Ramos (cell line): ENCODE data around the gene AXIN2.
"Not testable (repeated sequence)": the region's sequence is repeated elsewhere in the genome, so short reads cannot be mapped to it uniquely, and the experiment has no call there.

Source experiments
- in situ Hi-C: fragments of 300-500 bp; cut with MboI; formaldehyde crosslinking; loops from one replicate; pipeline ENCODE4 v1.14.3; 2022; ENCODE audit warnings: low sequenced_read_pairs; ENCODE audit not compliant: unreplicated experiment

Gene AXIN2

DNA sequence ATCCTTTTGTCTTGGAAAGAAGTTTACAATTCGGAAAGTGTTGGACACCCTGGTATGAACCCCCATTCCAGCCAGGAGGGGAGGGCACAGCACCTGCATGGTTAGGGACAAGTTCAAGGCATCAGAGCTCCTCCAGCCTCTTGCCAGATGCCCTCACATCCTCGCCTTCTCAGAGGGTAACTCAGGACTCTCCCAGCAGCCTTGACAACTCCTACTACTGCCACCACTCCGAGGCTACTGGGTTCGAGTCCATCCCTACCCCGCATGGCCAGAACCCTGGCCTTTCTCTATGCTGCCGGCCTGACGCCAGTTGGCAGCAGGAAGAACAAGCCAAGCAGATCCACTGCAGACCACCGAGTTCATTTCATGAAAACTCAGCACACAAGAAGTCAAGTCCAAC is 34.1 kb downstream of the AXIN2 start:
- in situ Hi-C loops = no loop called here

DNA sequence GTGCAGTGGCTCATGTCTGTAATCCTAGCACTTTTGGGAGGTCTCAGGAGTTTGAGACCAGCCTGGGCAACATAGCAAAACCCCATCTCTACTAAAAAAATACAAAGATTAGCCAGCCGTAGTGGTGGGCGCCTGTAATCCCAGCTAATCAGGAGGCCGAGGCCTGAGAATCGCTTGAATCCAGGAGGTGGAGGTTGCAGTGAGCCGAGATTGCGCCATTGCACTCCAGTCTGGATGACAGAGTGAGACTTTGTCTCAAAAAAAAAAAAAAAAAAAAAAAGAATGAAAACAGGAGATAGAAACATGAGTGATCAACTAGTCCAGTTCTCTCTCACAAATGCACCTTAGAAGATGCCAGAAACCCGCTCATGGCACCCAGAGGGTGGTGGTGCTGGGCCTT is 34.6 kb downstream of the AXIN2 start:
- in situ Hi-C loops = not testable (repeated sequence)

DNA sequence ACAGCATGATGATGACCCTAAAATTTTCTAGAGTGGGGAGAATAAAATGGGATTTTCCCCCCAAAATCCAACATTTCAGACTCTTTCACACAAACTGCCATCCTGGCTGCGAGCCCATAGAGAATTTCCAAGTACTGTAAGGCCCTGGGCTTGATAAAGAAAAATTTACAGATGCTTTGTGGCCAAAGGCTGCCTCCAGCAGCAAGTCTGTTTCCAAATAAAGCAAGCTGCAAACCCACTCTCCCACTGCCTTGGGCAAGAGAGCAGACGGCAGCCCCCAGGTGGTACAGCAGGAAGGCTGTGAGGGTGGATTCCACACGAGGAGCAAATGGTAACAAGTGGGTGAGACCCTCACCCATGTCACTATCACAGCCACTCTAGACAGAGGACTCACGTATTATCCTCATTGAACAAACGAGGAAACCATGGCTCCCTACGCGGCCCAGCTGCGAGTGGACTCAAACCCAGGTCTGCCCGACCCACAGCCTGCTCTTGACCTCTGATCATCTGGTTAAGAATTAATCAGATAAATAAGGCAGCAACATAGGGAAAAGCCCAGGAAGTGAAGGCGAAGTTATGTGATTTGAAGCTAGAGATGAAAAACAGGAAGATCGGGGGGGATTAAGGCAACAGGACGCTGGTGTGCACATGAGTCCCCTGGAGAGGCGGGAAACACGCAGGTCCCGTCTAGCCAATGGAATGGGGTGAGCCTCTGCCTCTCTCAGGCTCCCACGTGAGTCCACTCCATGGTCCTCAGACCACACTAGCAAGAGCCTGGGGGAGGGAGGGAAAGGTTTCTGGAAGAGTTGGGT is 37.4 kb downstream of the AXIN2 start:
- in situ Hi-C loops = no loop called here

DNA sequence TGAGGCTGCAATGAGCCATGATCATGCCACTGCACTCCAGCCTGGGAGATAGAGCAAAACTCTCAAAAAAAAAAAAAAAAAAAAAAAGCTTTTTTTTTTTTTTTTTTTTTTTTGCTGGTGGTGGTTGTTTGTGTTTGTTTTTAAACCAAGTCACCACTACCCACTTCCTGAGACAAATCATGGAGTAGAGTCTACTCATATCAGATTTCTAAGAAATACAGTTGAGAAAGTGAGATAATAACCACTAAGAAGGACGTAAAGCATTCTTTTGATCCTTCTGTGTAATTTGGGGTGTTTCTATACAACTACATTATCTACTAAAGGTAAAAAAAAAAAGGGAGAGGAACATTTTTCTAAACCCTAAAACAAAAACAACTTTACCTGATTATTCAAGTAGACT is 38.0 kb downstream of the AXIN2 start:
- in situ Hi-C loops = no loop called here

DNA sequence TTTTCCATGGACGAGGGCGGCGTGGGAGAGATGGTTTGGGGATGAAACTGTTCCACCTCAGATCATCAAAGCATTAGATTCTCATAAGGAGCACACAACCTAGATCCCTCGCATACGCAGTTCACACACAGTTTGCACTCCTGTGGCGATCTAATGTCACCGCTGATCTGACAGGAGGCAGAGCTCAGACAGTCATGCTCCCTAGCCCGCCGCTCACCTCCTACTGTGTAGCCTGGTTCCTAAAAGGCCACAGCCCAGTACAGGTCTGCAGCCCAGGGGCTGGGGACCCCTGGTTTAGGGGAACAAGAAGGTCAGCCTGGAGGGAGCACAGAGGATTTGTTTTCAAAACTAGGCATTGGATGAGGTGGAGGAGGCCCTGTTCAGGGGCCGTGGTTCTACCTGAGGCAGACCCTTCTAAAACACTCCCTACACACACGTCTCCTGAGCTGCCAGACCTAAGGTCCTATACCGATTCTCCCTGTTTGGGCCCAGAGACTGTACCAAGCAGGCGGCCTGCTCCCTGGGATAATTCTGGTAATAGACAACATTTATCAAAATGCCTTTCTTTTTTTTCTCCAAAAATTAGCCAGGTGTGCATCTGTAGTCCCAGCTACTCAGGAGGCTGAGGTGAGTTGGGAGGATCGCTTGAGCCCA is 38.6 kb downstream of the AXIN2 start:
- in situ Hi-C loops = no loop called here

DNA sequence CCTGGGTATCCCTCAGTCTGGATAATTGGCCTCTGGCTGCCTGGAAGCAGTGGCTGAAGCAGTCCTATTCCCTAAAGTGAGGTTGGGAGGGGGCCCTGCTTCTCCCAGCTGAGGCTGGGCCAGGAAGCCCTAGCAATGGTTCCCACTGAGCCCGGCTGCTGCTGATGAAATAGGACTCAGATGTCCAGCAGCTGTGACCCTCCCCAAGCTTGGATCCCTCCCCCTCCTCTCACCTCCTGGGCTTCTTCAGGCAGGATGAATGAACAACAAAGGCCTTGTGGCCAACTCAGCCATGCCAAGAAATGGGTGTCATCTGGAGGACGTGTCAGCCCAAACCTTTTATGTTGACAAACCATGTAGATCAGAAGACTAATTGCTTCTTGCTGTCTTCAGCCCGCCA is 42.0 kb downstream of the AXIN2 start:
- in situ Hi-C loops = no loop called here

DNA sequence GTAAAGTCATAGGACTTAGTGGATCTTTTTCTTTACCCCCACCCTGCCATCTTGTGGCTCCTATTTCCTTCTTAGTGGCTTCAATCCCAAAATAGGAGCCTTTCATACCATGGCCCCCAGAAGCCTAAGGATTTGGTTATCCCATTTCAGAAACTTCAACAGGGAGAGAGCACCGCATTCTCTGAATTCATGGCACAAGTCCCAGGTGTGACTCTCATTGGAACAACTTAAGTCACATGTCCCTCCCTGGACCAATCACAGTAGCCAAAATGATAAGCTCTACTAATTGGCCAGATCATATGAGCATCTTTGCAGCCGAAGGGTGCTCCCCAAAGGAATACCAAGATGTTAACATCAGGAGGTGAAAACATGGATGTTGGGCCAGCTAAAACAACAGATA is 43.2 kb downstream of the AXIN2 start:
- in situ Hi-C loops = no loop called here

DNA sequence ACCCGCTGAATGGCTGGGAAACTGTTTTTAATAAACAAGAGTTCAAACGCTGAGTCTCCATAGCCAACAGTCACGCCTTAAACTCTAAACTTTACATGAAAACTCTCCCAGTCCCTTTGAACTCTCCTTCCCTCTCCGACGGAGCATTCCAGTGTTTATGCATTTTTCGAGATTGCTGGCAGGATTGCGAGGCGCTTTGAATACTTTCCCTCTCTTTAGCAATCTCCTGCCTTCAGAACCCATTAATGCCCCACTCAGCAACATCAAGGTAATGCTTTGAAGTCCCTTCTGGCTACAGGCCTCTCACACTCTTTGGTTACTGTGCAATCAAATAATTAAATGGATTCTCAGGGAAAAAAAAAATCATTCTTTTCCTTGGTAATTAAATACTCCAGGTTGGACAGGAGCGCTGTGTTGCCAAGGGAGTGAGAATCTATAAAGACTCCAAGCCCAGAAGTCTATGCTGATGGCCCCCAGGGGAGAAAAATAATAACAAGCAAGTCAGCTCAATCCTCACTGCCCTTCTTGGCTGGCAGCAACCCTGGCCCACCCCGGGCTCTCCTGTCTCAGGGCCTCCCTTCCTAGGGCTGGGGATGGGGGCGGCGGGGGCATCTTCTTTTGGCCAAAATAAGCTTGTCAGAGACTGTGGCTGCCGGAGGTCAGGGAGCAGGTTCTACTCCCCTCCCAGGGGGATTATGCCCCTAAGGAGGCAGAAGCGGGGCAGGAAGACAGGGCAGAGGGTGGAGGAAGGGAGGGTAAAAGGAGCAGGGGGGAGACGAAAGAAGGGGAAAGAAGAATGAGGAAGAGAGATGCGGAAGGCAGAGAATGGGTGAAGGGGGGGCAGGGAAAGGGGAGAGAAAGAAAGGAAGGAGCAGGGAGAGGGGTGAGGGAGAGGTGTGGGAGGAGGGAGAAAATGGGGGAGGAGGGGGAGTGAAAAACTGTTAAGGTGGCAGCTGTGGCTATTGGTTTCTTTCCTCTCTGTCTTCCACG is 45.2 kb downstream of the AXIN2 start:
- in situ Hi-C loops = no loop called here

DNA sequence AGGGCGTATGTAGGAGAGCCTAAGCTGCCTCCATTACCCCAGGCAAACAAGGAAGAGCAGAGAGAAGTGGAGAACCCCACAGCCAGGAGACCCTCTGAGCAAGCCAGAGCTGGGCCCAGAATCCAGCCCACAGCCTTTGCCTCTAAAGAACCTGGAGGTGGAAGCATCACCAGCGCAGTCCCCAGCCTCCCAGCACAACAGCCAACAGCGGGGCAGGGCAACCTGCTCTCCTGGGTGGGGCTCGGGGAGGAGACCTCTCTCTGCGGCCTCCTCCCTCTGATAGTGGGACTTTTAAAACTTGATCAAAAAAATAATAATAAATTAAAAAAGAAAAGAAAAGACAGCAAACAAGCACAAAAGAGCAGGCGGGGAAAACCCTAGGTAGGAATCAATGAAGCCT is 45.9 kb downstream of the AXIN2 start:
- in situ Hi-C loops = no loop called here

DNA sequence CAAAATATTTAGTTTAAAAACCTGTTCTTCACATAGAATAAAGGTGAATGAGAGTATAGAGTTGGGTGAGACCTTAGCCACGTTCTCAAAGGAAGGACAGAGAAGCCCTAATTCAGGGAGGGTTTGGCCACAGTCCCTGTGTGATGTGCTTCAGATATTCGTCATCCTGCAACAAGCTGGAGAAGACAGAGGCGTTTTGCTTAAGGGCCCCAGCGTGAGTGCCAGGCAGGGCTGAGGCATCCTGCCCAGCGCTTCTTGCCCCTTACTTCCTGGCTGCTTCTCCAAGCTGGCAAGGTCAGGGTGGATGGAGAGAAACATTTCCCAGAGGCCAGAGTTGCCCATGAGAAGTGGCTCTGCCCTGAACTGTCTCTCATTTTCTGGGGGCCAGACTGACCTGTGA is 46.9 kb downstream of the AXIN2 start:
- in situ Hi-C loops = no loop called here

DNA sequence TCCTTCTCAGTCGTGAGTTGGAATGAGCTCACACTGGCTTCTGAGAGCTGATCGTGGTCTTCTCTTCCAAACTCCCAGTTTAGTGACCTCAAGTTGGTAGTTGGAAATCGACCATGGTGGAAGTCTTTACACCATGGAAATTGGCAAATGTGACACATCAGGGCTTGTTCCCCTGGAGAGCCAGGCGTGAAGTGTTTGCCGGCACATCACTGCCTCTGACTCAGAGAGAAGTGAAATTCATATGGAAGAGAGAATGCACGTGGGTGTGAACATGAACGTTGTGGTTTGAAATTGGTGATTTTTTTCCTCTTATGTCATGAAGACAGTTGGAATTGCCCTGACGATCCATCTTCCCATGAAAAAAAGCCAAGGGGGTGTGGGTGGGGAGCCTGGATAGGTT is 47.4 kb downstream of the AXIN2 start:
- in situ Hi-C loops = no loop called here

DNA sequence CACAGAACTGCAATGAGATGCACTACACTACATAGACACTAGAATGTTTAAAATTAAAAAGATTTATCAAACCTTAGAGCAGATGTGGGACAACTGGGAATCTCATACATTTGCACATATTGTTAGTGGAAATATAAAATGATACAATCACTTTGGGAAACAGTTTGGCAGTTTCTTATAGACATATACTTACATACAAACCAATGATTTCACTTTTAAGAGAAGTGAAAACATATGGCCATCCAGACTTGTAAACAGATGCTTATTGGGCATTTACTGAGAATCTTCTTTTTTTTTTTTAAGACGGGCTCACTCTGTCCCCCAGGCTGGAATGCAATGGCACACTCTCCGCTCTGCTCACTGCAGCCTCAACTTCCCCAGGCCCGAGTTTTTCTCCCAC is 50.1 kb downstream of the AXIN2 start:
- in situ Hi-C loops = no loop called here

DNA sequence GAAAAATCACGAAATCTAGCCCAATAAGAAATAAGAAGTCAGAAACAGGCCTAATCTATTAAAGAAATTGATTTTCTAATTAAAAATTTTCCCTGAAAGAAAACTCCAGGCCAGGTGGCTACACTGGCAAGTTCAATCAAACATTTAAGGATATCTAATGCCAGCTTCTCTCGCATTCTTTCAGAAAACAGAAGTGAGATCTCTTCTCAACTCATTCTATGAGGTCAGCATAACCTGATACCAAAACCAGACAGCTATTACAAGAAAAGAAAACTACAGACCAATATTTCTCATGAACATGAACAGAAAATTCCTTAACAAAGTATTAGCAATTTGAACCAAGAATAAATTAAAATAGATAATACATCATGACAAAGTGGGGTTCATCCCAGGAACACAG is 52.4 kb downstream of the AXIN2 start:
- in situ Hi-C loops = no loop called here

DNA sequence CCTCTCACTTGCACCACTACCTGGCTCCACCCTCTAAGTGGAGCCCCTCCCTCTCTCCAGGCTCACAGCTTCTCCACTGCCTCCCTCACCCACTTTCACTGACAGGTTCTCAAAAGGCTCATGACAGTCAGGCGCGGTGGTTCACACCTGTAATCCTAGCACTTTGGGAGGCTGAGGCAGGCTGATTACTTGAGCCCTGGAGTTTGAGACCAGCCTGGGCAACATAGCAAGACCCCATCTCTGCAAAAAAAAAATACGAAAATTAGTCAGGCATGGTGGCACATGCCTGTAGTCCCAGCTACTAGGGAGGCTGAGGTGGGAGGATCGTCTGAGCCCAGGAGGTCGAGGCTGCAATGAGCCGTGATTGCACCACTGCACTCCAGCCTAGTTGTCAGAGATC is 56.8 kb downstream of the AXIN2 start:
- in situ Hi-C loops = not testable (repeated sequence)

DNA sequence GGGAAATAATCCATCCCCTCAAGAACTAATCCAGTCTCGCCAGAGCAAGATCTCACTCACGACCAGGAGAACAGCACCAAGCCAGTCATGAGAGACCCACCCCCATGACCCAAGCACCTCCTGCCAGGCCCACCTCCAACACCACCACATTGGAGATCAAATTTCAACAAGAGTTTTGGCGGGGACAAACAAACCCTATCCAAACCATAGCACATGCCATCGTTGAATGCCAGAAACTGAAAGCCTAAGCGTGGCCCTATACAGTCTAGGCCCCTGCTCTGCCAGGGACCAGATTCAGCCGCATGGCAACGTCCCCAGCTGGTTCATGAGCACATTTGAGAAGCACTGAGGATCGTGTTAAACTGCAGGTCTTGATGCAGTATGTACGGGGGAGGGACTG is 57.3 kb downstream of the AXIN2 start:
- in situ Hi-C loops = no loop called here

DNA sequence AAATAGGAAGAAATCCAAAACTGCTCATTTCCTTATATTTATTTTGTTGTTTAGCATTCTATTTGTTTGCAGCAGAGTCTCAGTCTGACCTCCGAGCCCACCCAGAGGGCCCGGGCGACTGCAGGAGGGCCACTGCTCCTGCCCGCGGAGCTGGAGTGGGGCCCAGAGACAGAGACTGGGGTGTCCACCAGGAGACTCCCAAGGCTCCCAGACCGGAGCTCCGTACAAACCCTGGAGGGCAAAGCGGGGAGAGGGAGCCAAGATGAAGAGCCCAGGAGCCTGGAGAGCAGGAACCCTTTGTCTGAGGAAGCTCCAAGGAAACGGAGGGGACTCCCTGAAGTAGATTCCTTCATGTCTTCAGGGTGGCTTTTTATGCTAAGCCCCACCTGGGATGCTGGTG is 57.9 kb downstream of the AXIN2 start:
- in situ Hi-C loops = no loop called here

DNA sequence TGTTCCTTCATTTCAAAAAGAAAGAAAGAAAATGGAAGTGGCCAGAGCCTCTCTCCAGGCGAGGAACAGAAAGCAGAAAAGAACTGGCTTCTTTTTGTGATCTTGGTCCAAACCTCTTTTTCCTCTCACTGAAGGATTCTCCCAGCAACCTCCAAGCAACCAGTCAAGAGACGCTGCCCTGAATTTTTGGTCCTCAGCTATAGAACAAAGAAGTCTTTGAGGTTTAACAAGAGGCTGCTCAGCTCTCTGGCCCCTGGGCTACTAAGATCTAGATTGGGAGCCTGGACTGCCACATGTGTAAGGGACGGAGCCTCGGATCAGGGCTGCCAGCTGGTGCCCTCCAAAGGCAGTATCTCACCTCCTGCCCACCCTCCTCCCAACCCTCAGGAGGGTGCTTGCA is 62.6 kb downstream of the AXIN2 start:
- in situ Hi-C loops = no loop called here

DNA sequence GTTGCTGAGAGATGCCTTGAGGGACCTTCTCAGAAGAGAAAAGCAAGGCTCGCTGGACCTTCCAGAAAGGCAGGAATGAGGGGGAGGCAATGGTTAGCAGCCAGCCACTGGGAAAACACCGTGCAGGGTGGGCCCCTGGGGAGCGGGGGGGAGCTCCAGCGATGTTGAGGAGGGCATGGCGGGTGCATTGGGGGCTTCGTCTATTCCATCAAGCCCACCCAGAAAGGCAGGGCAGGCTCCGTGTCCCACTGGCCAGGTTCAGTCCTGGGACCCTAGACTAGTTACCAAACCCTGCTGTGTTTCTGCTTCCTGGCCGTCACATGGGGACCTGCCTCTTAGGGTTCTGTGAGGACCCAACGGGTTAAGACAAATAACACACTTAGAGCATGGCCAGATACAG is 64.6 kb downstream of the AXIN2 start:
- in situ Hi-C loops = no loop called here

DNA sequence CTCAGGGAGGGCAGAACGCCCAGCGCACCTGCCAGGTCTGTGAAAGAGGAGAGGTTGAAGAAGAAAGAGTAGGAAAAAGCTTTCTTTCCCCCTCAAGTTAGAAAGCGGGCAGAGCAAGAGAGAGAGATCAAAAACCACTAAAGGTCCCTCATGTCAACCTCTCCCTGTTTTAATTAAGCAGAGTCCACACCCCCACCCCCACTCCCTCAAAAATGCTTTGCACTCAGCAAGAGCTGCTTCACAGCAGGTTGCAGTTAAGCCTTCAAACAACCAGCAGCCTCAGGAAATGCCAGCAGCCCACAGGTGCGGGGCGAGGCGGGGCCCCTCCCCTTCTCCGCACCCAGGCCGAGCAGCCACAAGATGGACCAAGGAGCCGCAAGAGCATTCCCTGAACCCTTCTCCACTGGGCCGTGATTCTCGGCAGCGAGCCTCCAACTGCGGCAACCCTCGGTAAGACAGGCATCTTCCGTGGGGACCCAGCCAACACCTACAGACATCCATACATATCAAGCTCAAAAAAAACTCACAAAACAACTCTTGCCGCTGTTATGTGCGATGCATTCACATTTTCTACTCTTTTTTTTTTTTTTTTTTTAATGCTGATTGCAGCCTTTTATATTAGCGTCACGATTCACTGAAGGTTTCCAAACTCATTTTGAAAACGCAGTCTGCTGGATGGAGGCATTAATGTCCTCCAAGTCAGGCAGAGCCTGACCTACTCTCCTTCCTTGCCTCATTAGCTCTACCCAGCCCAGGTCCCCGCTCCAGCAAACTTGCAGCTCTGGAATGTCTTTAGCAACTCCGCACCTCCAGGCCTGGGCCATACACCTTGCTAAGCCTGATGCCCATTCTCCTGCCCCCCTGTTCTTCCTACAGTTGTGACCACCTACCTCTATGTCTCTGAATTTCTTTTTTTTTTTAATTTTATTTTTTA is 66.1 kb downstream of the AXIN2 start:
- in situ Hi-C loops = no loop called here
